HG03354 (cell line): Measurements from ENCODE around the gene ADGRL3.
"Not testable (repeated sequence)": the region's sequence is repeated elsewhere in the genome, so short reads cannot be mapped to it uniquely, and the experiment has no call there.

Source experiments
- ATAC-seq: cut with Tn5 transposase; IDR thresholded peaks from one replicate; pipeline ENCODE4 v1.9.1; 2021; ENCODE audit warnings: mild to moderate bottlenecking; ENCODE audit not compliant: unreplicated experiment, poor library complexity, severe bottlenecking

Gene ADGRL3

GRCh38 chr4:61665649-61666048, 465.5 kb downstream of the ADGRL3 start:
- no peak for ATAC-seq

DNA sequence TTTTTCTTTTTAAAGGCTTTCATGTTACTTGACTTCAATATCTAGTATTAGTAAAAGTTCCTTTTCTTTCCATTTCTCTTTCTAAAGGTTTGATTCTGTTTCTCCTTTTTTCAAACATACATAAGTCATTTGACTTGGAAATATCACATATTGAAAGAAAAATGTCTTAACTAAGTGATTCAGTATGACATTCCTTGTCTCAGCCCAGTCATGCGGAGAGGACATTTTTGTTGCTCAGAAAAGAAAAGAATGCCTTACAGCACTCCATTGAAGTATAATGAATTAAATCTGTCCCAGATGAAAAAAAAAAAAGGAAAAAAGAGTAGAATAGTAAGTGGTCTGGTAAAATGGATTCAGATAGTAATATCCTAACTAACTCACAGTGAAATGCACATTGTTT, 466.1 kb downstream of the ADGRL3 start:
- no peak for ATAC-seq

DNA sequence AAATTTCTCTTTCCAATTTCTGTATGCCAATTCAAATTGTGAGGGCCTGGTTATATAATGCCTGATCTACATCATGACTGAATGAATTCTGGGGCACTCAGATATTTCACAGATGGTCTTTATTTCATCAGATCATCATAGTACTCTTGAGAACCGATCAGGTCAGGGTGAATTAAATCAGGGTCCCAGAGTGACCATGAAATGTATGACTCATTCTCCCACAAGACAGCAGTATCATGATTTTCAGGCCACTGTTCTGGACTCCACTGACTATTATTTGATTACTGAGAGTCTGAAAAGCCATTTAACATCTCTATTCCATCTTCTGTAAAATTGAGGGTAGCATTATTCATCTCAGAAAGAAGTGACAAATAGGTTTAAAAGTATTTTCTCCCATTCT, 471.5 kb downstream of the ADGRL3 start:
- no peak for ATAC-seq

- no peak for ATAC-seq
Observed at GRCh38 chr4:61675464-61675863, 475.3 kb downstream of the ADGRL3 start.

- no peak for ATAC-seq
Observed at GRCh38 chr4:61678297-61678696, 478.2 kb downstream of the ADGRL3 start.

DNA sequence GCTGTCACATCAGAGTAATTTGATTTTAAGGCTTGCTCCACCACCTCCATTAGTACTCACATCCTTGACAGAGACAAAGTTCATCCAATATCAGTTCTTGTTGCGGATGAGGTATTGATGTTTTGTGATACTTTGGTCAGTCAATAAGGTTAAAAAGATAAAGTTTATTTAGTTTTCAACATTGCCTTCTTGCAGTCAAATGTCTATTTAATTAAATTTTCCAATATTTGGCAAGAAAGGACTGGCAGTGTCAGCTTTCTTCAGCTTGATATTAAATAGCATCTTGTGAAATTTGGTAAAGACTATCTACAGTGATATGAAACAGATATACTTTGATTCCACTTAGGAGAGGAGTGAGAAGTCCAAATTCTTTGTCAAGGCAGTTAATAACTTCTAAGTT, 493.4 kb downstream of the ADGRL3 start:
- ATAC-seq: no peak

GRCh38 chr4:61714387-61714911, 514.3 kb downstream of the ADGRL3 start:
- no peak for ATAC-seq

DNA sequence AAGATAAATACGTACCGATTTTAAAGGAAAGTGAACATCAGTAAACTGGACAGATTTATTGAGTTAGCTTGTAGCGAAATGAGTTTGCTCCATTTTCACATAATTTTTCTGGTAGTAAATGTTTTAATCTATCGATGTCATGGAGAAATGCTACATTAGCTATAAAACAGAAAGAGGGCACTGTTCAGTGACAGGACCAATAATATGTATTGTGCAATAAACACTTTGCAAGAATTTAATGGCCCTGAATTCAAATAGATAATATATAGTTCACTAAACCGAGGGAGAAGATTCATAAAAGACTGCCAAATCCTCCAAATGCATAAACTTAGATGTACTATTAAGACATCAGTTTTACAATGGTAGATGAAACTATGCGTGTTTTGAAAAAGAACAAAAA, 516.3 kb downstream of the ADGRL3 start:
- no peak for ATAC-seq

DNA sequence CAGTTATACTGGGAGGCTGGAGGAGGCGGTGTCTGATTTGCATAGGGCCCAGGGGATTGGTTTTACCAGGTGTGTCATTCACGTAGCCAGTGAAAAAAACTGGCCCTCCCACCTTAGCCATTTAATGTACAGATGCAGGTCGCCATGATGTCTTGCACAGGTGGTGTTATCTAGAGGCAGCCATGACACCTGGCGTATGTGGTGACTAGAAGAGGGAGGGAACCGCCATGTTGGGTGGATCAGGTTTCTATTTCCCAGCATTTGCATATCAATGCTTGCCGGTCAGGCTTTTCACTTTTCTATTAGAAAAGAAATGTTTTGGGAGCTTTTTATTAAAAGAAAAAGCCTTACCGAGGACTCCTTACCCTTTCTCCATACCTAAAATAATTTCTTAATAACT, 523.4 kb downstream of the ADGRL3 start:
- ATAC-seq: no peak

DNA sequence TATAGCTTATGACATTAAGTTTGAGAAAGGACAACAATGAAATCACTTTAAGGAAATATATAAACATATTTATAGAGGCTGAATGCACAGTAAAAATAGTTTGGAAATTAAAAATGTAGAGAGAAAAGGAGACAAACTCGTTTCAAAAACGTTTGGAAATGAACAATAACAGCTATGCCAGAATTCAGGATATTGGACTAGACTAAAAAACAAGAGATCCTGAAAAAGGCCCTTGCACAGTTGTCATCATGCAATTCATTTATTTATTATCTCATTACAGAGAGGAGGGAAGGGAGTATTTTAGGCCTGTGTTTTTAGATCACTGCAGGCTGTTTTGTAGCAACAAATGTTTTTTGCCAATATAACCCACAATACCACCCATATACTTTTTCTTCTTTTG, 527.2 kb downstream of the ADGRL3 start:
- ATAC-seq: no peak

DNA sequence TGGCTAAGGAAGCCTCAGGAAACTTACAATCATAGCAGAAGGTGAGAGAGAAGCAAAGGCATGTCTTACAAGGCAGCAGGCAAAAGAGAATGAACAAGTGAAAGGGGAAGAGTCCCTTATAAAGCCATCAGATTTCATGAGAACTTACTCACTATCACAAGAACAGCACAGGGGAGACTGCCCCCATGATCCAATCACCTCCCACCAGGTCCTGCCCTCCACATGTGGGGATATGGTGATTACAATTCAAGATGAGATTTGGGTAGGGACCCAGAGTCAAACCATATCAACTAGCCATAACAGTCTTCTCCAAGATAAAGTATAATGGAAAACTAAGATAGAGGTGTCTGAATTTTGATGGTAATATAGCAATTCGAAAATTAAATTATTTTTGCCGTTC, 534.3 kb downstream of the ADGRL3 start:
- no peak for ATAC-seq

DNA sequence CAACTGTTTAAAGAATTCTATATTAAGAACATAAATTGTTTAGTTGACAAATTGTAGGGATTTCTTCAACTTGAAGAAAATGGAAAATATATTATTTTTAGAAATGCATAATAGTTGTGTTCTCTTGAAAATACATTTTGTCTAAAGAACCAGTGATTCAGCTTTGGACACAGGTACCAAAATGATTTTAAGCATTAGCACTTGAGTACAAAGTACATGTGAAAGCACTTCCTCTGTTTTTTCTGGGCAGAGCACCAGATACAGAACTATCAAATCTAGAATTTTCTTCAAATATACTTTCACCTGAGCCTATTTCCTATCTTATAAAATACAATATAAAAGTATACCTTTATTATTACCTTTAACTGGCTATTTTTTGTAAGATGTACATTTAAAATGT, 539.8 kb downstream of the ADGRL3 start:
- no peak for ATAC-seq

DNA sequence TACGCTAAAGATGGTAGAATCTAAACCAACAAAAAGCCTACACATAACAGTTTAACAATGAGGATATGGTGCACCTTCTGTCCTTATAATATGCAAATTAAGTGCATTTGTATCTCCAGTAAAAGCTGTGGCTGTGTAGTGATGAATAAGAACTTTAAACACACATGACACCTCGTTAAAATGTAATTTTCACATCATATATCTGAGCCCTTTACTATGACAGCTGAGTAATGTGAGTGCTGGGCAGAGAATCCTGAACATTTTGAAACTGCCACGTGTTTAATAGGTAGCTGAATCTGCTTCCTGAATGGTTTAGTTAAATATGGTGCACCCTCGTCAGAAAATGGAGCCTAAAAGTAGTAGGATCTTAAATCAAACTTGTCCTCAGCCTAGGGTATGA, 540.8 kb downstream of the ADGRL3 start:
- no peak for ATAC-seq

- ATAC-seq: no peak
Observed at GRCh38 chr4:61741327-61742096, 541.4 kb downstream of the ADGRL3 start.

GRCh38 chr4:61750810-61751209, 550.7 kb downstream of the ADGRL3 start:
- no peak for ATAC-seq

- no peak for ATAC-seq
Observed at GRCh38 chr4:61752617-61753016, 552.5 kb downstream of the ADGRL3 start.

GRCh38 chr4:61753739-61754138, 553.6 kb downstream of the ADGRL3 start:
- no peak for ATAC-seq

GRCh38 chr4:61756937-61757336, 556.8 kb downstream of the ADGRL3 start:
- not testable (repeated sequence) for ATAC-seq

DNA sequence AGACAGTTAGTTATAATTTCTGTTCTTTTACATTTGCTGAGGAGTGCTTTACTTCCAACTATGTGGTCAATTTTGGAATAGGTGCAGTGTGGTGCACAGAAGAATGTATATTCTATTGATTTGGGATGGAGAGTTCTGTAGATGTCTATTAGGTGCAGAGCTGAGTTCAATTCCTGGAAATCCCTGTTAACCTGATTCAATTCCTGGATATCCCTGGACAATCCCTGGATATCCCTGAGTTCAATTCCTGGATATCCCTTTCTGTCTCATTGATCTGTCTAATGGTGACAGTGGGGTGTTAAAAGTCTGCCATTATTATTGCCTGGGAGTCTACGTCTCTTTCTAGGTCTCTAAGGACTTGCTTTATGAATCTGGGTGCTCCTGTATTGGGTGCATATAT, 557.9 kb downstream of the ADGRL3 start:
- ATAC-seq: not testable (repeated sequence)

DNA sequence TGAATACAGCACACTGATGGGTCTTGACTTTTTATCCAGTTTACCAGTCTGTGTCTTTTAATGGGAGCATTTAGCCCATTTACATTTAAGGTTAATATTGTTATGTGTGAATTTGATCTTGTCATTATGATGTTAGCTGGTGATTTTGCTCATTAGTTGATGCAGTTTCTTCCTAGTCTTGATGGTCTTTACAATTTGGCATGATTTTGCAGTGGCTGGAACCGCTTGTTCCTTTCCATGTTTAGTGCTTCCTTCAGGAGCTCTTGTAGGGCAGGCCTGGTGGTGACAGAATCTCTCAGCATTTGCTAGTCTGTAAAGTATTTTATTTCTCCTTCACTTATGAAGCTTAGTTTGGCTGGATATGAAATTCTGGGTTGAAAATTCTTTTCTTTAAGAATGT, 558.5 kb downstream of the ADGRL3 start:
- ATAC-seq: not testable (repeated sequence)

GRCh38 chr4:61759245-61759644, 559.1 kb downstream of the ADGRL3 start:
- ATAC-seq: not testable (repeated sequence)

GRCh38 chr4:61759885-61760284, 559.8 kb downstream of the ADGRL3 start:
- ATAC-seq: not testable (repeated sequence)
